GM18505 (cell line): ENCODE data around the gene DNAJC5G.

Experiments used
- ATAC-seq: cut with Tn5 transposase; IDR thresholded peaks from one replicate; pipeline ENCODE4 v1.9.1; 2021; ENCODE audit not compliant: unreplicated experiment
- POLR2A ChIP-seq: IDR thresholded peaks from 4 replicates; pipeline ENCODE4 v1.6.1; 2011; ENCODE audit warnings: borderline replicate concordance; ENCODE audit not compliant: insufficient read depth, insufficient read length; ENCODE audit errors: extremely low read depth

DNAJC5G gene

GRCh38 chr2:27275211-27276150 lies at the start of gene DNAJC5G:
TSS of gene DNAJC5G (plus strand) at chr2:27275433. CDS start at chr2:27276729, 1,296 bp downstream.
- no peak for TF ChIP-seq POLR2A
- ATAC-seq, result no peak

- TF ChIP-seq POLR2A, result no peak
- no peak for ATAC-seq
Measured at GRCh38 chr2:27225526-27225925, 49.7 kb upstream of the DNAJC5G start.

GRCh38 chr2:27227501-27227900 lies 47.7 kb upstream of the DNAJC5G start:
- TF ChIP-seq POLR2A, result no peak
- no peak for ATAC-seq

GRCh38 chr2:27231921-27232320 lies 43.3 kb upstream of the DNAJC5G start:
- ATAC-seq, result no peak
- TF ChIP-seq POLR2A, result no peak

GRCh38 chr2:27233341-27233740 lies 41.9 kb upstream of the DNAJC5G start:
- no peak for ATAC-seq
- no peak for TF ChIP-seq POLR2A

GRCh38 chr2:27236136-27236535 lies 39.1 kb upstream of the DNAJC5G start:
- ATAC-seq, result no peak
- TF ChIP-seq POLR2A, result no peak

GRCh38 chr2:27236626-27237025 lies 38.6 kb upstream of the DNAJC5G start:
- ATAC-seq, result no peak
- no peak for TF ChIP-seq POLR2A

- ATAC-seq, result no peak
- no peak for TF ChIP-seq POLR2A
Measured at GRCh38 chr2:27237341-27237945, 37.8 kb upstream of the DNAJC5G start.

- ATAC-seq, result no peak
- no peak for TF ChIP-seq POLR2A
Measured at GRCh38 chr2:27238976-27239375, 36.3 kb upstream of the DNAJC5G start.

- no peak for TF ChIP-seq POLR2A
- no peak for ATAC-seq
Measured at GRCh38 chr2:27240406-27240805, 34.8 kb upstream of the DNAJC5G start.

- no peak for ATAC-seq
- no peak for TF ChIP-seq POLR2A
Measured at GRCh38 chr2:27241761-27242613, 33.2 kb upstream of the DNAJC5G start.

- ATAC-seq, result no peak
- TF ChIP-seq POLR2A, result no peak
Measured at GRCh38 chr2:27242614-27242951, 32.6 kb upstream of the DNAJC5G start.

GRCh38 chr2:27243391-27244130 lies 31.7 kb upstream of the DNAJC5G start:
- TF ChIP-seq POLR2A, result no peak
- no peak for ATAC-seq
